Measurements from ENCODE around the gene SCMH1. TPM values are rescaled to one million over a fixed set of nuclear protein-coding genes. Genes with fewer than 3 reads are reported as not detected.

SCMH1 gene
- total RNA-seq, 1 donor from 2014 or later, result 57.6 TPM

GRCh38 chr1:41032147-41032546 lies 210.0 kb downstream of the SCMH1 start:
- Mint-ChIP-seq H3K36me3 (ENCODE audit: insufficient read depth) (peaks cover 22% of the 10 kb centered on the region), H3K27ac (no peak overlapping the region), H3K9me3 (ENCODE audit: low read depth) (no peaks in the 10 kb centered on the region), H3K4me3 (ENCODE audit: low read depth) (no peak overlapping the region), H3K27me3 (no peaks in the 10 kb centered on the region), H3K4me1 (ENCODE audit: low read depth) (no peaks in the 10 kb centered on the region)
- no peak for DNase-seq (ENCODE audit: low spot score, unreplicated experiment)
- TF ChIP-seq CTCF (IDR thresholded peaks at IDR 0.05; ENCODE audit: unreplicated experiment), result no peak

GRCh38 chr1:41030872-41031616 lies 211.1 kb downstream of the SCMH1 start:
- no peak for TF ChIP-seq CTCF (IDR thresholded peaks at IDR 0.05; ENCODE audit: unreplicated experiment)
- no peak for DNase-seq (ENCODE audit: low spot score, unreplicated experiment)
- Mint-ChIP-seq H3K9me3 (ENCODE audit: low read depth) (no peaks in the 10 kb centered on the region), H3K4me1 (ENCODE audit: low read depth) (no peaks in the 10 kb centered on the region), H3K27me3 (no peaks in the 10 kb centered on the region), H3K36me3 (ENCODE audit: insufficient read depth) (peaks cover 22% of the 10 kb centered on the region), H3K4me3 (ENCODE audit: low read depth) (no peak overlapping the region), H3K27ac (no peak overlapping the region)

GRCh38 chr1:41028034-41028642 lies 214.0 kb downstream of the SCMH1 start:
- Mint-ChIP-seq H3K9me3 (ENCODE audit: low read depth) (no peaks in the 10 kb centered on the region), H3K4me3 (ENCODE audit: low read depth) (no peak overlapping the region), H3K36me3 (ENCODE audit: insufficient read depth) (peaks cover 21% of the 10 kb centered on the region), H3K4me1 (ENCODE audit: low read depth) (peaks cover 3% of the 10 kb centered on the region), H3K27ac (no peak overlapping the region), H3K27me3 (no peaks in the 10 kb centered on the region)
- no peak for TF ChIP-seq CTCF (IDR thresholded peaks at IDR 0.05; ENCODE audit: unreplicated experiment)
- no peak for DNase-seq (ENCODE audit: low spot score, unreplicated experiment)

- no peaks in the 10 kb centered on the region for H3K27me3 Mint-ChIP-seq
- DNase-seq (ENCODE audit: low spot score, unreplicated experiment), result no peak
- peaks cover 3% of the 10 kb centered on the region for H3K4me1 Mint-ChIP-seq (ENCODE audit: low read depth)
- TF ChIP-seq CTCF (IDR thresholded peaks at IDR 0.05; ENCODE audit: unreplicated experiment), result no peak
- peaks cover 15% of the 10 kb centered on the region for H3K36me3 Mint-ChIP-seq (ENCODE audit: insufficient read depth)
- peak overlapping the region; percentile 85 for H3K27ac Mint-ChIP-seq
- H3K4me3 Mint-ChIP-seq (ENCODE audit: low read depth), result no peak overlapping the region
- H3K9me3 Mint-ChIP-seq (ENCODE audit: low read depth), result no peaks in the 10 kb centered on the region
Observed at GRCh38 chr1:41025979-41026819, 215.9 kb downstream of the SCMH1 start.

GRCh38 chr1:41024953-41025352 lies 217.2 kb downstream of the SCMH1 start:
- DNase-seq (ENCODE audit: low spot score, unreplicated experiment), result no peak

More at GRCh38 chr1:41024953-41025352, 217.2 kb downstream of the SCMH1 start:
- no peak for TF ChIP-seq CTCF (IDR thresholded peaks at IDR 0.05; ENCODE audit: unreplicated experiment)
- Mint-ChIP-seq H3K4me1 (ENCODE audit: low read depth) (peaks cover 3% of the 10 kb centered on the region), H3K4me3 (ENCODE audit: low read depth) (no peak overlapping the region), H3K36me3 (ENCODE audit: insufficient read depth) (peaks cover 10% of the 10 kb centered on the region), H3K9me3 (ENCODE audit: low read depth) (no peaks in the 10 kb centered on the region), H3K27me3 (no peaks in the 10 kb centered on the region), H3K27ac (peak overlapping the region; percentile 60)
